NCI-H226 (cell line): ENCODE measurements around the gene EIF3A.

ENCODE experiments used
- DNase-seq: peaks from one replicate; pipeline ENCODE4 v3.0.0-alpha.2; 2015

EIF3A gene

DNA sequence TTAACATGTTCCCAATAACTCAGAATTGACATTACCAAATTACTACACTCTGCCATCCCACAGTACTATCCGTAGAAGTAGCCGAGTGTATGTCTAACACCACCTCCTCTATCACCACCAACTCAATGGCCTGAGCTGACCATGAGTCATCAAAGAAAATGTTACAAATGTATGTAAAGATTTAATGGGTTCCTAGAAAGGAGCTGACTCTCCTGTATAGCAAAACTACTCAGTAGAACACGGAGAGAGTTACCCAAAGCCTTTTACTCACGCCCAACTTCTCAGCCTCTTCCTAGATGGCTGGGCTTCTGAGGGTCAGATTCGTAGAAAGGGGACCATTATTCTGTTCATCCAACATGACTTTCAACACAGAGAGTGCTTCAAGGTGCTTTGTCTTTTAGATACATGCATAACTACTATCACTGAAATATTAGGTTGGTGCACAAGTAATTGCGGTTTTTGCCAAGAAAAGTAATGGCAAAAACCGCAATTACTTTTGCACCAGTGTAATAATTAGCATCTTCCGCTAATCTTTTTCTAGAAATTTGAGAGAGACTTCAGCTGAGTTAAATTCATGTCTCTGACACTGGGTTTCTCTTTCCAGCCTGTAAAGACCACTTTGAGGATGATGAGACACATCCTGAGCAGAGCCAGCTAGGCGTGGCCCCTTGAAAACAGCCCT is 75.1 kb downstream of the EIF3A start:
- DNase-seq: peak; percentile 3

DNA sequence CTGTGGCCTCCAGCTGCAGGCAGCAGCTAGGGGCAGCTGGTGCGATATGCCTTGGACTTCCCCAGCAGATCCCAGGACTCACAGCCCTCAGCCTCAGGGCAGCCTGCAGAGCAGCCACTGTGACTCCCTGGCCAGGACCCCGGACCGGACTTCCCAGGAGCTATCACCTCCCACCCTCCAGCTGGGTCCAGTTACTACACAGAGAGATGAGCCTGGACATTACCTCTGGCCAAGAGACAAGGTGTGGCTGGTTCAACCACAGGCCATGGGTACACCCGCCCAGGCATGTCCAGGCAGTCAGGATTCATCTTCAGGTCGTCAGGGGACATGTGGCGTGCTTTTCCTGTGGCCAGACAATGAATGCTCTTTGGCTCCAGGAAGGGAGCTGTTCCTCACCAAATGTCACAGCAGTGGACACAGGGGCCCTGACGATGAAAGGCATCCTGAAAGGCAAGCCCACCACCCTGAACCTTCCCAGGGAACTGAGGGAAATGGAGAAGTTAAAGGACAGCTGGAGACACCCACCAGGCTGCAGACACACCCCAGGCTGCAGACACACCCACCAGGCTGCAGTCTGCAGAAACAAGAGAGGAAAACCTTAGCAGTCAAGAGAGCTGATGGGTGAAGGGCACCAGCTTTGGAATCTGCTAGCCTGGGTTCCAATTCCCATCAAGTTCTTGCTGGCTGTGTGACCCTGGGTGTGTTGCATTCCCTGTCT is 76.9 kb downstream of the EIF3A start:
- no peak for DNase-seq

DNA sequence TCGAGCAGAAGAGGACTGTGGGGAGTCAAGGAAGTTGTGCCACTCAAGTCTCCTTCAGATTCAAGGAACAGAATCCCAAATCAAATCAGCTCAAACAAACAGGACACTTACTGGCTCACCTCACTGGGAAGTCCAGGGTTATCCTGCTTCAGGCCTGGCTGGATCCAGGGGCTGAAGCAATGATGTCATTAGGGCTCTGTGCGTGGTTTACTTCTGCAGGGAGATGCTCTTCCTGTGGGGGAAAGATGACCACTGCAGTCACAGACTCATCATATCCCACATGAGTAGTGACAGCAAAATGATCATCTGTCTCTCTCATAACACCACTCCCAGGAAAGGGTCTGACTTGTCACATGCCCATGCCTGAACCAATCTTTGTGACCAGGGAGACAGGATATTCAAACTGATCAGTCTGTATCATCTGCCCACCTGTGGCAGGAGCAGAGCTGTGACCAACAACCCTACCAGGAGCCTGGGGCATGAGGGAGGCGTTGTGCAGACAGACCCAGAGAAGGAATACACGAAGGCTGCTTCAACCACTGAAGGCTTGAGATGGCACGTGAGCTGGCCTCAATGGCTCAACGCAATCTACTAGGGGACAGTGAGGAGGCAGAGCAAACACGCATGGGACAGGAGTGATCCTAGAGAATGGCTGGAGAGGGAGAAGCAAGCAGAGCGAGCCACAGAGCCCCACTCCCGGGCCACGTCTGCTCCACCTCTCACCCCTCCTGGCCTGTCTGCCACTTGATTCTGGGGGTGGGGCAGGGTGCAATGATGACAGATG is 78.7 kb downstream of the EIF3A start:
- DNase-seq: no peak

DNA sequence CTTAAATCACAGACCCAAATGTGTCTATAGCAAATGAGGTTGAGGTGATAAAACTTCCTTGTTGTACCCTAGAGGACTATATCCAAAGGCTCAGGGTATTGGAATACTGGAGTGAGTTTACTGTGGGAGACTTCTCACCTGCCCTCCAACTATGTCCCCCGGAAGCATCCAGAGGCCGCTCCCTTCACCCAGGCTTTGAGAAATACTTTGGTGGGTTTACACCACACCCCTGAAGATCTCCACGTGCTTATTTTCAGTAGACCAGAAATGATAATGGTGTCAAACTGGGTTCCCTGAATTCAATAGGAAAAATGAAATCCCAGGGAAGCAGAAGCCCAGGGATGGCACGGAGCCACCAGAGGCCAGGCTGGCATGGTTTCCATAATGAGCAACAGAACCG is 82.4 kb downstream of the EIF3A start:
- DNase-seq: no peak

DNA sequence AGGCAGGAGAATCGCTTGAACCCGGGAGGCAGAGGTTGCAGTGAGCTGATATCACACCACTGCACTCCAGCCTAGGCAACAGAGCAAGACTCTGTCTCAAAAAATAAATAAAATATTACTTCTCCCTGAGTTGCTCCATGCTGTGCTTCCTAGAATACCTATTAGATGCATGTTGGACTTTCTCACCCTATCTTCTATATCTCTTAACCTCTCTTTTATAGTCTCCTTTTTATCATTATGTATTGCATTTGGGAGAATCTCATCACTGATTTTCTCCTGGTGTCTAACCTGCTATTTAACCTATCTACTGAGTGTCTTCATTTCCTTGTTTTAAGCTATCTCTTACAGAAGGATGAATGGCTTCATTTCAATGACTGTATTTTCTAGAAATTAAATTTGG is 83.2 kb downstream of the EIF3A start:
- DNase-seq: no peak

DNA sequence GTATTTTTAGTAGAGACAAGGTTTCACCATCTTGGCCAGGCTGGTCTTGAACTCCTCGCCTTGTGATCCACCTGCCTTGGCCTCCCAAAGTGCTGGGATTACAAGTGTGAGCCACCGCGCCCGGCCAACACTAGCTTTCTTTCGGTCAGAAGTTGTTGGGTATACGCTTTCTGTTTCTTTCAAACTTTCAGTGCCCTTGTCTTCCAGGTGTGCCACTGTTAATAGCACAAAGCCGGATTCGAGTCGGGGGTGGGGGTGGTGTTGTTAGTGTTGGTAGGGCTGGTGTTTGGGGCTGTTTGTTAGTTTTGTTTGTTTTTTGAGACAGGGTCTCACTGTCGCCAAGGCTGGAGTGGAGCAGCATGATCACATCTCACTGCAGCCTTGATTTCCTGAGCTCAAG is 84.9 kb downstream of the EIF3A start:
- no peak for DNase-seq

DNA sequence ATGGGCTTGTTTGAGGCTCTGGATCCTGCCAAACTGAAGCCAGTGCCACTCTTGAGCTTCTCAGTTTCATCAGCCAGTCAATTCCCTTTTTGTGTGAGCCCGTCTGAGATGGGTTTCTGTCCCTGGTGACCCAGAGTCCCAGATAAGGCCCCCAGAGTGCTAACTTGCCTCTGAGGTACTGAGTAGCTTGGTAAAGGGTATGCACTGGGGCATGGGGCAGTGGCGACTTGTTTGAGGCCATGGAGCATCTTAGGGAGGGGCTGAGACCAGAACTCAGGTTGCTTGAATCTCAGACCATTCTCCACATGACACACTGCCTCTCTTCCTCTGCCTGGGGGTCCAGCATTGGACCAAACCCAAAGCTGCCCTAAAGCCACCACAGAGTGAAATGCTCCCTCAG is 86.3 kb downstream of the EIF3A start:
- no peak for DNase-seq

DNA sequence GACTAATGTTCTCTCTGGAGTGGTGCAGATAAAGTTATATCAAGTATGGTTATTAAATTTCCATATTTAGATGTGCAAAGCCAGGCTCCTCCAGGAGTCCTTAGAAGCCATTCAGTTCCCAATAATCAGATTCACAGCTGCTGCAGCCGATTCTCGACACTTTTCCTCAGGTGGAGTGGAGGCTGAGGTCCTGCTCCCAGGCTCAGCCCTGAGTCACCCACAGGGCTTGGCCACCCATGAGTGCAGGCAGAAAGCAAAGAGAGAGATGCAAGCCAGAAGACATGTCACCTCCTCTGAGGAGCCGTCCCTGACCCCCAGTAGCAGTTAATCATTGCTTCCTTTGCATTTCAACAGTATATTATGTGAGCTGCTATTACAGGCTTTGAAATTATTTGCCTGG is 87.4 kb downstream of the EIF3A start:
- no peak for DNase-seq

DNA sequence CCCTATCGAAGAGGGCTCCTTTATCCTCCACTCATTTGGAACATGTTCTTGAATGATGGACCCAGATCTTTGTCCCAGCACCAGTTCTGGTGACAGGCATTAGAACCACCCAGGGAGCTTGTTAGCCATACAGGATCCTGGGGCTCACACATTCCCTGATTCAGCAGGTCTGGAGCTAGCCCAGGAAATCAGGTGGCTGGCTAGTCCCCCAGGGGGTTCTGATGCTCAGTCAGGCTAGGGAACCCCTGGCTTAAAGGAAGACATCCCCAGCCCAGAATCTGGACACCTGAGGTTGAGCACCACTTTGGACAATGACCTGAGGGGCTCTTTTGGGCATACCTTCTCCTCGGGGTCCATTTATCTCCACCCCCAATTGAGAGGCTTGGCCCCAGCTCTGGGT is 88.1 kb downstream of the EIF3A start:
- no peak for DNase-seq

DNA sequence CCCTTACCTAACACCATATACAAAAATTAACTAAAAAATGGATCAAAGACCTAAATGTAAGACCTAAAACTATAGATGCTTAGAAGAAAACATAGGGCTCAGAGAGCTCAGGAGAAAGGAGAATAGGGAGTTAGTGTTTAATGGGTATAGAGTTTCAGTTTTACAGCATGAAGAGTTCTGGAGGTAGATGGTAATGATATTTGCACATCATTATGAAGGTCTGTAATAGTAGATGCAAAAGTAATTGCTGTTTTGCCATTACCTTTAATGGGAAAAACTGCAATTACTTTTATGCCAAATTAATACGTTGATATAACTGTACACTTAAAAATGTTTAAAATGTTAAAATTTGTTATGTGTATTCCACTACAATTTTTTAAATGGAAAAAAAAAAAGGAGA is 90.3 kb downstream of the EIF3A start:
- DNase-seq: no peak

DNA sequence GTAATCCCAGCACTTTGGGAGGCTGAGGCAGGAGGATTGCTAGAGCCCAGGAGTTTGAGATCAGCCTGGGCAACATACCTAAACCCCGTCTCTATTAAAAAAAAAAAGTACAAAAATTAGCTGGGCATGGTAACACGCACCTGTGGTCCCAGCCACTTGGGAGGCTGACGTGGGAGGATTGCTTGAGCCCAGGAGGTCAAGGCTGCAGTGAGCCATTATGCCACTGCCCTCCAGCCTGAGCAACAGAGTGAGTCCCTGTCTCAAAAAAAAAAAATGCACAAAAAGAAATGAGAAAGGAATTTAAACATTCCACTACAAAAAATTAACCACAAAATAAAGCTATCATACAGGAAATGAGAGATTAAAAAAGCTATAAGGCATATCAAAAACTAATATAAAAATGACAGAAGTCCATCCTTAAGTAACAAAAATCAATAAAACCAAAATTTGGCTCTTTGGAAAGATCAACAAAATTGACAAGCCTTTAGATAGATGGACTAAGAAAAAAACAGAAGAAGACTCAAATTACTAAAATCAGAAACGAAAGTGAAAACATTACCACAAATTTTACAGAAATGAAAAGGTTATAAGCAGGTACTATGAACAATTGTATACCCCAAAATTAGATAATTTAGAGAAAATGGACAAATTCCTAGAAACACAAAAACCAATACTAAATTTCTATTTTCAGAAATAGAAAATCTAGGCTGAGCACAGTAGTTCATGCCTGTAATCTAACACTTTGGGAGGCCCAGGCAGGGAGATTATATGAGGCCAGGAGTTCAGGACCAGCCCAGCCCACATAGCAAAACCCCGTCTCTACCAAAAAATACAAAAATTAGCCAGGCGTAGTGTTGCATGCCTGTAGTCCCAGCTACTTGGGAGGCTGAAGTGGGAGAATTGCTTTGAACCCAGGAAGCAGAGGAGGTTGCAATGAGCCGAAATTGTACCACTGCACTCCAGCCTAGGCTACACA is 93.5 kb downstream of the EIF3A start:
- DNase-seq: no peak

DNA sequence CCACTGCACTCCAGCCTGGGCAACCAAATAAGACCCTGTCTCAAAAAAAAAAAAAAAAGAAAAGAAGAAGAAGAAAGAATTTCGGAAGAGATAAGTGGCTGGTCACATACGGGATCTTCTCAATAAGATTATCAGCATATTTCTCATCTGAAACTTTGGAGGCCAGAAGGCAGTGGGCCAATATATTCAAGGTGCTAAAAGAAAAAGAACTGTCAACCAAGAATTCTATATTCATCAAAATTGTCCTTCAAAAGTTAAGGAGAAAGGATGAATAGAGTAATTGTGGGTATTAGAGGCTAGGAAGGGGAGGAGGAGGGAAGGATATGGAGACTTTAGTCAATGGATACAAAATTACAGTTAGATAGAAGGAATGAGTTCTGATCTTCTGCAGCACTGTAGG is 95.0 kb downstream of the EIF3A start:
- no peak for DNase-seq
